HUDEP-2 (cell line): ENCODE results near the gene CLK2.
"Not testable (repeated sequence)": the region's sequence is repeated elsewhere in the genome, so short reads cannot be mapped to it uniquely, and the experiment has no call there.

Source experiments
- DNase-seq, 76 experiments: peaks; one replicate each; lab custom pipeline; 2025; ENCODE audit not compliant: unreplicated experiment in 76 of 76; lab: John Stamatoyannopoulos, UW

Gene CLK2

GRCh38 chr1:155218854-155219591 lies 54.3 kb downstream of the CLK2 start:
- peak in 25 of 76 experiments; percentile 4 to 51 (median 23) for DNase-seq

- not testable (repeated sequence) for DNase-seq
Measured at GRCh38 chr1:155214702-155215101, 58.6 kb downstream of the CLK2 start.
